Activated CD8-positive, alpha-beta memory T cell treated with anti-CD3 and anti-CD28 coated beads, Interleukin-2, amount 50 U/mL, for 48 hours (primary cell): ENCODE data around the gene ANAPC7.
A peak's percentile ranks its signal among the peaks of the same experiment; 100 is the strongest.
"Not testable (repeated sequence)": the region's sequence is repeated elsewhere in the genome, so short reads cannot be mapped to it uniquely, and the experiment has no call there.

Source experiments
- DNase-seq: peaks from one replicate; pipeline ENCODE4 v3.0.0-alpha.2; 2020

ANAPC7 gene

GRCh38 chr12:110403146-110403975 is at the start of gene ANAPC7:
Gene ANAPC7, minus strand, starts transcription at chr12:110403708. Its CDS starts 81 bp downstream, at chr12:110403627.
- DNase-seq = peak; percentile 92

GRCh38 chr12:110451263-110451662 is 47.8 kb upstream of the ANAPC7 start:
- no peak for DNase-seq

GRCh38 chr12:110449799-110450497 is 46.4 kb upstream of the ANAPC7 start, which contains the start of gene ARPC3:
Gene ARPC3, minus strand, starts transcription at chr12:110450337. Its CDS starts 77 bp downstream, at chr12:110450260.
- DNase-seq = peak; percentile 95

- no peak for DNase-seq
These were observed 40.9 kb upstream of the ANAPC7 start for GRCh38 chr12:110444455-110444854.

- no peak for DNase-seq
These were observed 32.7 kb upstream of the ANAPC7 start for GRCh38 chr12:110436231-110436630.

GRCh38 chr12:110431957-110432587 is 28.6 kb upstream of the ANAPC7 start:
- DNase-seq = peak; percentile 56

GRCh38 chr12:110429676-110430075 is 26.2 kb upstream of the ANAPC7 start:
- DNase-seq = not testable (repeated sequence)

GRCh38 chr12:110426406-110426805 is 22.9 kb upstream of the ANAPC7 start:
- no peak for DNase-seq

- no peak for DNase-seq
These were observed 20.7 kb upstream of the ANAPC7 start for GRCh38 chr12:110424237-110424636.

- DNase-seq = no peak
These were observed 18.2 kb upstream of the ANAPC7 start for GRCh38 chr12:110421701-110422100.

GRCh38 chr12:110421159-110421661 is 17.7 kb upstream of the ANAPC7 start:
- no peak for DNase-seq

- DNase-seq = not testable (repeated sequence)
These were observed 17.1 kb upstream of the ANAPC7 start for GRCh38 chr12:110420644-110421043.

- not testable (repeated sequence) for DNase-seq
These were observed 13.6 kb upstream of the ANAPC7 start for GRCh38 chr12:110417113-110417512.

GRCh38 chr12:110410086-110410485 is 6.6 kb upstream of the ANAPC7 start:
- DNase-seq = not testable (repeated sequence)

GRCh38 chr12:110405126-110405662 is 1.7 kb upstream of the ANAPC7 start:
- not testable (repeated sequence) for DNase-seq

- DNase-seq = peak; percentile 89
These were observed 621 bp upstream of the ANAPC7 start for GRCh38 chr12:110403976-110404682.

GRCh38 chr12:110382683-110383082 is 20.8 kb downstream of the ANAPC7 start:
- DNase-seq = no peak

- DNase-seq = no peak
These were observed 23.9 kb downstream of the ANAPC7 start for GRCh38 chr12:110379631-110380030.

- no peak for DNase-seq
These were observed 24.3 kb downstream of the ANAPC7 start for GRCh38 chr12:110379197-110379596.

- DNase-seq = not testable (repeated sequence)
These were observed 25.2 kb downstream of the ANAPC7 start for GRCh38 chr12:110378131-110378790.

- DNase-seq = no peak
These were observed 29.4 kb downstream of the ANAPC7 start for GRCh38 chr12:110373962-110374611.
